HG02588 (cell line): ENCODE data around the gene CFAP97.
A peak's percentile ranks its signal among the peaks of the same experiment; 100 is the strongest.
"Not testable (repeated sequence)": the region's sequence is repeated elsewhere in the genome, so short reads cannot be mapped to it uniquely, and the experiment has no call there.

Source experiments
- ATAC-seq: cut with Tn5 transposase; IDR thresholded peaks from one replicate; pipeline ENCODE4 v1.9.1; 2021; ENCODE audit warnings: mild to moderate bottlenecking, moderate library complexity; ENCODE audit not compliant: unreplicated experiment

Gene CFAP97

DNA sequence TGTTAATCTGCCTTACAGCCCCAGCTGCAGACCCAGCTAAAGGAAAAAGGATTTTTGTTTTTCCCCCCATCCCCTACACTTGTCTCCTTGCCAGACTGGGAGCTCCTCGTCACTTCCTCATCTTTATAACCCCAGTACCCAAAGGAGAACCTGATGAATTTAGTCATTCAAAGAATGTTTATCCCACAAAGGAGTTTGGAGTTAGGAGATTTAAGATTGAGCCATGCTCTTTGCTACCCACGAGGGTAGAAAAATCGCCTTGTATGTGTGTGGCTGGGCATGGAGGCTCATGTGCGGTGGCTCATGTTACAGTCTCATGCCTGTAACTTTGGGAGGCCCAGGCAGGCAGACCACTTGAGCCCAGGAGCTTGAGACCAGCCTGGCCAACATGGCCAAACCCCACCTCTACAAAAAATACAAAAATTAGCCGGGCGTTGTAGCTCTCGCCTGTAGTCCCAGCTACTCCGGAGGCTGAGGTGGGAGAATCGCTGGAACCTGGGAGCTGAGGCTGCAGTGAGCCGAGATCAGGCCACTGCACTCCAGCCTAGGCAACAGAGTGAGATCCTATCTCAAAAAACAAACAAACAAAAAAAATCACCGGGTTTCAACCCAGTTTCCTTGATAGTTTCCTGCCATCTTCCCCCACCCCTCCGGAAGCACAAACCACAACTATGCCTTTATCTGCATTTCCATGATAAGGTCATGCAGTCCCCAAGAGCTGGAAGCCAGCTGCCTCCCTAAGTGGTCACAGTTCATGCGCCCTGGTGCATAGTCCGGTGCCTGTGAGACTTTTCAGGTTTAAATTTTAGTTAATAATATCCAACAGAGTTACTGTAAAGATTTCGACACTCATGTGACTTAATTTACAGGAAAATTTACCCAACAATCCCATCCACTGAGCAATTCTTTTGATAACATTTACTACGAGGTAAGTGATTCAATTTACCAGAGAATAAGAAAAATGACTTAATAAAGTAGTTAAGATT, 1.5 kb downstream of the CFAP97 start:
- no peak for ATAC-seq

DNA sequence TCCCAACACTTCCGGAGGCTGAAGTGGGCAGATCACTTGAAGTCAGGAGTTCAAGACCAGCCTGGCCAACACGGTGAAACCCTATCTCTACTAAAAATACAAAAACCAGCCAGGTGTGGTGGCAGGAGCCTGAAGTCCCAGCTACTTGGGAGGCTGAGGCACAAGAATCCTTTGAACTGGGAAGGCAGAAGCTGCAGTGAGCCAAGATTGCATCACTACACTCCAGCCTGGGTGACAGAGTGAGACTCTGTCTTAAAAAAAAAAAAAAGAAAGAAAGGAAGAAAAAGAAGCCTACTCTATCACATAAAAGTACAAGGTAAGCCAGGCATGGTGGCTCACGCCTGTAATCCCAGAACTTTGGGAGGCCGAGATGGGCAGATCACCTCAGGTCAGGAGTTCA, 5.6 kb downstream of the CFAP97 start:
- ATAC-seq: not testable (repeated sequence)

DNA sequence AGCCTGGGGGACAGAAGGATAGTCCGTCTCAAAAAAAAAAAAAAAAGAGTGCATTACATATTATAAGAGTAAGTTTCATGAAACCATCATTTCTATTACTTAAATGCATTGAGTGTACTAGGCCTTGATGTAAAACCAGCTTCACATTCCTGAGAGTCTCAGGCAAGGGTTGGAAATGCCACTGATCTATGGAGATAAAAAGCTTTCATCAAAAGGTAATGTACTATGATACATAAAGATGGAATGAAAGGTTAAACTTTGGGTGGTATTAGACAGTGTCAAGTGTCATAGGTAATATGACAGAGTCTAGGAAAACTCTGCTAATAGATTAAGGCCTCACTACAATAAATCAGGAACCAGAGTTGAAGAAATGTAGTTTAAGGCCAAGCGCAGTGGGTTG, 7.4 kb downstream of the CFAP97 start:
- no peak for ATAC-seq

DNA sequence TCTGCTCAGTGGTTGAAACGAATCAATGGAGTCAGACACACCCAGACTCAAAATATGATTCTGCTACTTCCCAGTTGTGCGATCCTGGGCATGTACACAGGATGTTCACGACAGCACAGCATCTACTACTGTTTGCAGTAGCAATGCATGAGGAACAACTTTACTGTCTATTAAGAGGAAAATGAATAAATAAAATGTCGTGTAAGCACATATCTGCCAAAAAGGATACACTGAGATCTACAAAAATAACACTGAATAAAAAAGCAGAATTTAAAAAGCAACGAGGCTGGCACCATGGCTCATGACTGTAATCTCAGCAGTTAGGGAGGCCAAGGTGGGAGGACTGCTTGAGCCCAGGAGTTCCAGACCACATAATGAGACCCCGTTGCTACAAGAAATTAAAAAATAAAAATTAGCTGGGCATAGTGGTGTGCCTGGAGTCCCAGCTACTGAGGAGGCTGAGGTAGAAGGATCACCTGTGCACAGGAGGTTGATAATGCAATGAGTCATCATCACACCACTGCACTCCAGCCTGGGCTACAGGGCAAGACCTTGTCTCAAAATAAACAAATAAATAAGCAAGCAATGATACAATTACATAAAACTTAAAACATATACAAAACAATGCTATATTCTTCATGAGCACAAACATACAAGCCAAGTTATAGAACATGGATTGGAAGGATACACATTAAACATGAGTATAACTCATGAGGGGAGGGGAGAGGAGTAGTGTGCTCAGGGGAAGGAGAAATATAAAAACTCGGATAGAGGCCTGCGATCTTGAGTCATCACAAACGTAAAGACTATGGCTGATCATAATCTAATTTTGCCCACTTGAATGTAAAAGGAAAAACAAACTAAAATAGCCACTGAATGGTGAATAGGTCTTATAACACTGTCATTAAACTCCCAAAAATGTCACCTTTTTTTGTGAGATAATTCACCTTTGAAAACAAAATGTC, 8.6 kb downstream of the CFAP97 start:
- ATAC-seq: no peak

- ATAC-seq: peak; percentile 76
Observed at GRCh38 chr4:185192059-185192458, 11.7 kb downstream of the CFAP97 start.

DNA sequence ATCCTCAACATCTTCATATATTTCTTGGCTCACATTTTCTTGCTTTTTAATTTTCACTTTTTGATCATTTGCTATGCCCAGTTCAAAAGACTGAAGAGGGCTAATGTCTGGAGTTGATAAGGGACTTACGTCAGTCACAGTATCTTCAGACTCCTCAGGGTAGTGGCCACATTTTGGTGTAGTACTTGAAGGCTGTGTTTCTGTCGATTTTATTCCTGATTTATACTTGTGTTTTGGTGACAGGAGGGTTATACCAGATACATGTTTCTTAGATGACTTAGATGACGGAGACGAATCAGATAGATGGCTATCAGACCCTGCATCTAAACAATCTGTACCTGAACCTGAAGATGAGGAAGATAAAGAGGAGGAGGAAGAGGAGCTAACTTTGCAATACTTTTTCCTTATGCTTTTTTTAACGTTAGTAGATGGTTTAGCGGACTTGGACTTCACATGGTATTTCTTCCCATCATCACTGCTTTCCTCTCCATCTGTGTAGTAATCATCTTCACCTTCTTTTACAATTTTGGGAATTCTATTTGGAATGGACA, 13.4 kb downstream of the CFAP97 start:
- no peak for ATAC-seq

DNA sequence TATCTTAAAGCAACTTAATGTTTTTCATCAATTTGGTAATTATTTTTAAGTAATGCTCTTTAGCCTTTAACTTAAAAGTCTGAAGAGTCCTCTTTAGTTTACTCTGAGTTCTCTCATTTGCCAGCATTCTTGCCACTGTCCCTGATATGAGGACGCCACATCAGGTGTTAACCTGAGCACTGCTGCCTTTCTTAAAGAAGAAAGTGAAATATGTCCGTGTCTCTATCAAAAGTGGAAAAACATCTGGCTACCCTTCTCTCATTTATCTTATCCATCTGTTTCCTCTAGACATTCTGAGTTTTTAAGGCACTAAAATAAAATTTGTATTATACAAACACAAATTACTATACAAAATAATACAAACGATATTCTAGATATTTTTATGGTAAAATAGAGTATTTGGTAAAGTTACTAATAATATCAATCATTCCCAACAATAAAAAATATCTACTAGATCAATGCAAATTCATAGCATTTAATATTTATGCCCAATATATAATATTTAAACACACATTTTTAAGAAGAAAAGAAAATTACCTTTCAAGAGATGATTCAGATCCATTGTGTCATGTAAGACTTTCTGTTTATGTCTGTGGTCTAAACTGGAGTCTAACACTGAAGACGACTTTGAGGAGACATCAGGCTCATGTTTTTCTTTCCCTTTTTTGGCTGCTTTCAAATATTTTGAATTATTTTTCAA, 14.0 kb downstream of the CFAP97 start:
- no peak for ATAC-seq

GRCh38 chr4:185186769-185187168, 17.0 kb downstream of the CFAP97 start:
- ATAC-seq: no peak

- ATAC-seq: no peak
Observed at GRCh38 chr4:185183622-185184281, 20.0 kb downstream of the CFAP97 start.

GRCh38 chr4:185182239-185182638, 21.6 kb downstream of the CFAP97 start:
- no peak for ATAC-seq

DNA sequence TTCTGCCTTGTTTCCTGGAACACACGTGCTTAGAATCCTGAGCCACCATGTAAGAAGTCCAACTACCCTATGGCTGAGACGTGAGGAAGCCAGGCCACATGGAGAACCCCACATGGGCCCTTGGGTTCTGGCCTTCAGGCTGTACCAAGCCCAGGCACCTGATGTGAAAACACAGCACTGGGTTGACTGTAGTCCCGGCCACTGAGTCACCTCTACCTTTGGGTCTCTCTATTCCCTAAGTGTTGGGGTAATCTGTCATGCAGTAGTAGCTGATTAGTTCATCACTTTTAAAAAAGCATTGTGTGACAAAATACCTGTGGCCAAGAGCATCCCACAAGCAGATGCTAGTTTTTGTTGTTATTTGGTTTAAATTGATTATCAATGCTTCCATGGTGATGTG, 24.3 kb downstream of the CFAP97 start:
- ATAC-seq: no peak

DNA sequence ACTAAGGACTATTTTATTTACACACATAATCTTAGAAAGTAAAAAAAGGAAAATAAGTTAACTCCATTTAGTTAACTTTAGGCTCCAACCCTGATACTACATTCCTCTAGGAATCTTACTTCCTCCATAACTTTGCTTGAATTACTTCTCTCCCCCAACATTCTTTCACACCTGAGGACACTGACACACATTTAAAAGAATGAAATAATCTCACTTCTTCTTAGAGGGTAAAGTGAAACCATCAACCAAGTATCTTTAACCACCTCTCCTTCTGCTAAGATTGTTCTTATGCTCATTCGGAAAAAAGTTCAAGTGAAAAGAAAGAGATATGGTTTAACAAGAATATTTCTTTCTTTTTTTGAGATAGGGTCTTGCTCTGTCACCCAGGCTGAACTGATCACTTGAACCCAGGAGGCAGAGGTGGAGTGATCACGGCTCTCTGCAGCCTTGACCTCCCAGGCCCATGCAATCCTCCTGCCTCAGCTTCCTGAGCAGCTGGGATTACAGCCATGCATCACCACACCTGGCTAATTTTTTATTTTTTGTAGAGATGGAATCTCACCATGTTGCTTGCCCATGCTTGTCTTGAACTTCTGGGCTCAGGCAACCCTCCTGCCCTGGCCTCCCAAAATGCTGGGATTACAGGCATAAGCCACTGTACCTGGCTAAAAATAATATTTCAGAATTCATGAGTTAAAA, 32.3 kb downstream of the CFAP97 start:
- ATAC-seq: peak; percentile 79

DNA sequence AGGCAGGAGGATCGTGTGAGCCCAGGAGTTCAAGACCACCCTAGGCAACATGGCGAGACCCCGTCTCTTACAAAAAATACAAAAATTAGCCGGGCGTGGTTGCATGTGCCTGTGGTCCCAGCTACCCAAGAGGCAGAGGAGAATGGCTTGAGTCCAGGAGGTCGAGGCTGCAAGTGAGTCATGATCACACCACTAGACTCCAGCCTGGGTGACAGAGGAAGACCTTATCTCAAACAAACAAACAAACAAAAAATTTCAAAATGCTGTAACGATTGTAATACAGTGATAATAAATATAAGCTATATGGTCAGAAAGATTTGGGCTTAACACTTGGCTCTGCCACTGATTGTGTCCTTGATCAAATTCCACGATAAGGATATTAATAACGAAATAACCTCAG, 36.6 kb downstream of the CFAP97 start:
- no peak for ATAC-seq

DNA sequence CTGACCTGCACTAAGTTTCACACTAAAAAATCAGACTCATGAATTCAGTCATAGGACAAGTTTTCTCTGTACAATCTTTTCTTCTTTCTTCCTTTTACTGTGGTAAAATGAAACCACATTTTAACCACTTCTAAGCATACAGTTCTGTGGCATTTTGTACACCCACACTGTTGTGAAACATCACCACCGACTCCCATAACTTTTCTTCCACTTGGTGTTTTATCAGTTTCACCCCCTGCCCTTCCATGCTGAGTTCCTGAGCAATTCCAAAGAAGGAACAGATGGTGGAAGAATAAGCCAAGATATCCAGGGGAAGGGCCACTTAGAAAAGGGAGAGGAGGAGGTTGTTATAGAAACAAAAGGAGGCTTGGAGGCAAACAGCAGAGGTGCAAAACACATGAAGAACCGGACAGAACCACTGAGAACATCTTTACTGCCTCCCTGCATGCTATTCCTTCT, 38.2 kb downstream of the CFAP97 start:
- peak; percentile 91 for ATAC-seq

DNA sequence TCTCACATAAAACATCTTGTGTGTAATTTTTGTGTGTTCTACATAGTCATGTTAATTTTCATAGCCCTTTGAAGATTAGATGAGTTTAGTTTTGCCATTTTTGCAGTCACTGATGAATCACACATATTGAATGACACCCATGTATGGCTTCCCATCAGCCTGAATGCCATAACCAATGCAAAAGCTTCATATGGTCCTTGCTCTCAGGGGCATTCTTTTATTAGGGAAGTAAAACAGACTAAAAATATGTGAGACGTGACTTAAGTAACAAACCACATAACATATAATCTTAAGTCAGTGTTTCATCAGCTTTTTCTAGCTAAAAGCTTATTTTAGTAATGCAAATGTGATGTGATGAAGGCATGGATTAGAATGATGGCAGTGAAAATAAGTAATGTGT, 52.5 kb downstream of the CFAP97 start:
- ATAC-seq: no peak

DNA sequence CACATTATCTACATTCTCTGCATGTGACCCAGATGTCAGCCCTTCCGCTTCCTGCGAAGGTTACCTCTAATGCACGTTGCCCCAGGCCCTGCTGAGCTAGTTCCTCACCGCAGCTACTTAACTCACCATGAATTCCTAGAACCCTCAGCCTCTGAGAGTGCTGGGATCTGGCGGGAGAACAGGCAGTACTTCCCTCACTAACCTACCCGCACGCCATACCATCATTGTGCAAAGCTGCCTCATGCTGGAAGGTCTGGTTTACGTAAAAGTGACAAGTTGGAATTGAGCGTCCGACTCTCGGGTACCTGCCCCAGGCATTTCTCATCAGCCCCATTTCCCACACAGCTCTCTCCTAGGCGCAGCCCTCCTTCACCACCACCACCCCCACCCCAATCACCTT, 54.4 kb downstream of the CFAP97 start:
- no peak for ATAC-seq

- no peak for ATAC-seq
Observed at GRCh38 chr4:185145572-185145971, 58.2 kb downstream of the CFAP97 start.

- ATAC-seq: no peak
Observed at GRCh38 chr4:185144601-185145240, 59.1 kb downstream of the CFAP97 start.

GRCh38 chr4:185143601-185143969, 60.2 kb downstream of the CFAP97 start:
- ATAC-seq: peak; percentile 20
